ENCODE measurements around the gene COL9A3.

The COL9A3 gene

DNA sequence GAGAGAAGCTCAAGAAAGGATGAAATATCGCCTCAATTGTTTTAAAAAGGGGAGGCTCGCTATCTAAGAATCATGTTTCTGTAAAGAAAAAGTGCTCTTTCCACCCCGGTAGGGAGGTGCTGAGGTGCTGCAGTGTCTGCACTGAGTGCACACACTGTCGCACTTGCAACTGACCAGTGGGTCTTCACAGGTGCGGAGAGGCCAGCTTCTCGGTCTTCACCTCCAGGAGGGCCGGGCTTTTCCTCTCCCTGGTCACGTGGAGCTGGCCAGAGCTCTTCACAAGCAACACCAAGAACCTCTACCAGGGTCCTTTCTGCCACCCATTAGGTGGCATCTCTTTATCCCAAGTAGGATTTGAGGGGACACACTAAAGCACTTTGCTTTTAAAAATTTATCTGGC lies 72.6 kb downstream of the COL9A3 start:
- DNase-seq (ENCODE audit: low spot score) (no peak), ATAC-seq (ENCODE audit: low read depth) (no peak)
- peaks cover 11% of the 10 kb centered on the region for H3K4me1 ChIP-seq (ENCODE audit: insufficient read depth, poor library complexity, severe bottlenecking)
- no peaks in the 10 kb centered on the region for H3K27me3 ChIP-seq (ENCODE audit: insufficient read depth, poor library complexity, severe bottlenecking)
- H3K9me3 ChIP-seq (ENCODE audit: severe bottlenecking) = no peaks in the 10 kb centered on the region
- H3K36me3 ChIP-seq (ENCODE audit: low read depth) = peaks cover 78% of the 10 kb centered on the region
- no peak overlapping the region for H3K4me3 ChIP-seq (ENCODE audit: severe bottlenecking)
- TF ChIP-seq, protein P1, sequence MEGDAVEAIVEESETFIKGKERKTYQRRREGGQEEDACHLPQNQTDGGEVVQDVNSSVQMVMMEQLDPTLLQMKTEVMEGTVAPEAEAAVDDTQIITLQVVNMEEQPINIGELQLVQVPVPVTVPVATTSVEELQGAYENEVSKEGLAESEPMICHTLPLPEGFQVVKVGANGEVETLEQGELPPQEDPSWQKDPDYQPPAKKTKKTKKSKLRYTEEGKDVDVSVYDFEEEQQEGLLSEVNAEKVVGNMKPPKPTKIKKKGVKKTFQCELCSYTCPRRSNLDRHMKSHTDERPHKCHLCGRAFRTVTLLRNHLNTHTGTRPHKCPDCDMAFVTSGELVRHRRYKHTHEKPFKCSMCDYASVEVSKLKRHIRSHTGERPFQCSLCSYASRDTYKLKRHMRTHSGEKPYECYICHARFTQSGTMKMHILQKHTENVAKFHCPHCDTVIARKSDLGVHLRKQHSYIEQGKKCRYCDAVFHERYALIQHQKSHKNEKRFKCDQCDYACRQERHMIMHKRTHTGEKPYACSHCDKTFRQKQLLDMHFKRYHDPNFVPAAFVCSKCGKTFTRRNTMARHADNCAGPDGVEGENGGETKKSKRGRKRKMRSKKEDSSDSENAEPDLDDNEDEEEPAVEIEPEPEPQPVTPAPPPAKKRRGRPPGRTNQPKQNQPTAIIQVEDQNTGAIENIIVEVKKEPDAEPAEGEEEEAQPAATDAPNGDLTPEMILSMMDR (IDR thresholded peaks at IDR 0.05; ENCODE audit: poor library complexity, severe bottlenecking) = no peak
- no peak overlapping the region for H3K27ac ChIP-seq (ENCODE audit: poor library complexity, severe bottlenecking)

DNA sequence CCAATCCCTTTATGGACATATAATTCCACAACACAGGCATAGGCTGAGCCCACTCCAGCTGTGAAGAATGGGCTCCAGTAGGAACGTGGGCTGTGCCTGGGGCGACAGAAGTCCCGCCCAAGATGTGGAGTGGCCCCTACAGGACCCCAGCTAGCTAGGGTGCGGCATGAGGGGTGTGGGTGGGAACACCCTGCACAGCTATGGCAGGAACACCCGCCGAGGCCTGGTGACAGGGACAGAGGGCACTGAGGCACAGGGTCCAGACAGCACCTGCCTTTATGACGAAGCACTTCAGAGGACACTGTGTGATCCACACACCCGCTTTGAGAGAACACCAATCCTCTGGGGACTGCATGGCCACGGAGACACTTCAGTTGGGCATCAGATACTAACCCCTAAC lies 73.0 kb downstream of the COL9A3 start:
- Histone ChIP-seq H3K9me3 (ENCODE audit: severe bottlenecking) (no peaks in the 10 kb centered on the region), H3K4me3 (ENCODE audit: severe bottlenecking) (no peak overlapping the region), H3K4me1 (ENCODE audit: insufficient read depth, poor library complexity, severe bottlenecking) (peaks cover 11% of the 10 kb centered on the region), H3K36me3 (ENCODE audit: low read depth) (peaks cover 83% of the 10 kb centered on the region), H3K27ac (ENCODE audit: poor library complexity, severe bottlenecking) (no peak overlapping the region), H3K27me3 (ENCODE audit: insufficient read depth, poor library complexity, severe bottlenecking) (no peaks in the 10 kb centered on the region)
- DNase-seq (ENCODE audit: low spot score) (no peak), ATAC-seq (ENCODE audit: low read depth) (no peak)
- TF ChIP-seq, protein P1 (IDR thresholded peaks at IDR 0.05; ENCODE audit: poor library complexity, severe bottlenecking) = no peak

DNA sequence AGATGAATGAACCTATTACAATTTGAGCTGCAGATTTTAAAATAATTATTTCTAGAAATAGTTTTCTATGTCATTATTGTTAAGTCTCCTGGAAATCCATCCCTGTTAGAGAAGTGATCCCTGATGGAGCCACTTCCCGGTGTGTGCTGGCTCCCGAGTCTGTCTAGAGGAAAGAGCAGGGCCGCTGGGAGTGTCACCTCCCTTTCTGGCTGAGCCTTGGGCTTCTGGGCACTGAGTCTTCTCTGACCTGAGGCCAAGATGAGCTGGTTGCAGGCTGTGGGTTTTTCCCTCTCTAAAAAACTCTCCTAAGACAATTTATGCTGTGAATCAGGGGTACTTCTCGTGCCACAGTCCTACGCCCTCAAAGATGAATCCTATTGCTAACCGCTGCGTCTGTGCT lies 73.6 kb downstream of the COL9A3 start:
- DNase-seq (ENCODE audit: low spot score) = no peak
- H3K4me1 ChIP-seq (ENCODE audit: insufficient read depth, poor library complexity, severe bottlenecking) = peaks cover 11% of the 10 kb centered on the region
- H3K27me3 ChIP-seq (ENCODE audit: insufficient read depth, poor library complexity, severe bottlenecking) = no peaks in the 10 kb centered on the region
- peaks cover 87% of the 10 kb centered on the region for H3K36me3 ChIP-seq (ENCODE audit: low read depth)
- TF ChIP-seq, protein P1 (IDR thresholded peaks at IDR 0.05; ENCODE audit: poor library complexity, severe bottlenecking) = no peak
- no peaks in the 10 kb centered on the region for H3K9me3 ChIP-seq (ENCODE audit: severe bottlenecking)
- no peak overlapping the region for H3K4me3 ChIP-seq (ENCODE audit: severe bottlenecking)
- H3K27ac ChIP-seq (ENCODE audit: poor library complexity, severe bottlenecking) = no peak overlapping the region
- ATAC-seq (ENCODE audit: low read depth) = no peak

Data from RWPE2 (cell line).